Measurements from ENCODE around the gene B3GALNT1.

The B3GALNT1 gene

GRCh38 chr3:161104561-161105551 lies at the start of gene B3GALNT1:
Gene B3GALNT1 (minus strand): TSS chr3:161105349. CDS start chr3:161086754, 18,595 bp downstream.
- no peak for TF ChIP-seq CTCF (IDR thresholded peaks at IDR 0.05; ENCODE audit: low read depth, low read length, missing control alignments)
- peak within 1 kb of the TSS; percentile 81 for H3K4me3 ChIP-seq (ENCODE audit: low read depth, low read length)
- DNase-seq (ENCODE audit: low read depth) = no peak

- DNase-seq (ENCODE audit: low read depth) = no peak
- H3K4me3 ChIP-seq (ENCODE audit: low read depth, low read length) = no peak overlapping the region
- TF ChIP-seq CTCF (IDR thresholded peaks at IDR 0.05; ENCODE audit: low read depth, low read length, missing control alignments) = no peak
Measured at GRCh38 chr3:161153480-161153879, 48.3 kb upstream of the B3GALNT1 start.

GRCh38 chr3:161150001-161150525 lies 44.9 kb upstream of the B3GALNT1 start:
- H3K4me3 ChIP-seq (ENCODE audit: low read depth, low read length) = no peak overlapping the region
- TF ChIP-seq CTCF (IDR thresholded peaks at IDR 0.05; ENCODE audit: low read depth, low read length, missing control alignments) = no peak
- DNase-seq (ENCODE audit: low read depth) = no peak

GRCh38 chr3:161149529-161149928 lies 44.4 kb upstream of the B3GALNT1 start:
- no peak for DNase-seq (ENCODE audit: low read depth)
- TF ChIP-seq CTCF (IDR thresholded peaks at IDR 0.05; ENCODE audit: low read depth, low read length, missing control alignments) = no peak
- no peak overlapping the region for H3K4me3 ChIP-seq (ENCODE audit: low read depth, low read length)

- no peak for TF ChIP-seq CTCF (IDR thresholded peaks at IDR 0.05; ENCODE audit: low read depth, low read length, missing control alignments)
- no peak overlapping the region for H3K4me3 ChIP-seq (ENCODE audit: low read depth, low read length)
- DNase-seq (ENCODE audit: low read depth) = no peak
Measured at GRCh38 chr3:161148832-161149475, 43.8 kb upstream of the B3GALNT1 start.

GRCh38 chr3:161142486-161142885 lies 37.3 kb upstream of the B3GALNT1 start:
- DNase-seq (ENCODE audit: low read depth) = no peak
- H3K4me3 ChIP-seq (ENCODE audit: low read depth, low read length) = no peak overlapping the region
- no peak for TF ChIP-seq CTCF (IDR thresholded peaks at IDR 0.05; ENCODE audit: low read depth, low read length, missing control alignments)
